NCI-H2107 treated with DMSO at 0.1 percent for 48 hours (cell line): Measurements from ENCODE around the gene CD58.

Experiments used
- DNase-seq: peaks from one replicate; lab custom pipeline; 2025; ENCODE audit not compliant: unreplicated experiment; lab: John Stamatoyannopoulos, UW

Gene CD58

DNA sequence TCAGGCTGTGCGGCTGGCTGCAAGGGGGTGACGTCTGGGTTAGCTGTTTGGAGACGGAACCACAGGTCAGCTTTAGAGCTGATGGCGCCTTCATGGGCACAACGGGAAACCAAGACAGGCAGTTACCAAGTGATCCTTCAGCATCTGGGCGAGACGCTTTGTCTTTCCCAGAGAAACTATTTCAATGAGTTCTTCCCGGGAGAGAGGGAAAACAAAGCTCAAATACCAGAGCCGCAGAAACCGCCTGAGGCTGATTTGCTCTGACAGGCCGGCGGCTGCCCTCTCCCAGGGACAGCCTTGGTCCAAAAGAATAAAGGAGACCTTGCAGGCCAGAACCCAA lies 76.5 kb downstream of the CD58 start:
- DNase-seq: no peak

DNA sequence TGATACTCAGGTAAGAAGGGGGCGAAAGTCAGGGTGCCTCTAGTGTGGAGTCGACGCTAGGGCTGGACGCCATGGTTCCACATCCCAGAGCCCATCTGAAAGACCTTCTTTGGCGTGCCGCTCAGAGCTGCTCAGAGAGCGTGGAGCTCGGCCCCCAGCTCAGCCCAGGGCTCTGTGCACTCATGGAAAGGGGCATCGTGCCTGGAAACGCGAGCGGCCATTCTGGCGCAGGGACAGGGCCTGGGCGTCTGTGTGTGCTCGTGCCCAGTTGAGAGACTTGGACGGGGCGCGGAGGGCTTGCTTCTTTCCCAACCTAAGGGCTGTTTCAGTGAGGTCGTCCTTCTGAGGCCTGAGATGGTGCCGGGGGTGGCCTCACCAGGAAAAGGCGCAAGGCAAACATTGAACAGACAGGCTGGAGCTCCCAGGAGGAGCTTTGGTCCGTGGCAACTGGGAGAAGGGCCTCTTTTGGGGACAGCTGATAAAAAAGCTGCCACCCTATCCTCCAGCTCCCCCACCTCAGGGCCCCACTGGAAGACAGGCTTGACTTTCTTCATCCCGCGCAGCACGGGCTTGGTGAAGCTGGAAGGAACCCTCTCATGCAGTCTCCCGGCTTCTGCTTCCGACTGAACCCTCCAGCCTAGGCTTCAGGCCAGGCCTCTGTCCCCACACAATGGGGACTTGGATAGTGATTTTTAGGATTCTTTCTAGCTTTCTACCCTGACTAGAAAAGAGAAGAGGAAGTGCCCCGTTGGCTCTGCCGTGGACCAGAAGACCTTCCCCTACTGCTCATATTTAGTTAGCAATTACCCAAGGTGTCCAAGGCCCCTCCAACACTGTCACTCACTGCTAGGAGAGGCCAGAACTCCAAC lies 77.1 kb downstream of the CD58 start:
- no peak for DNase-seq

DNA sequence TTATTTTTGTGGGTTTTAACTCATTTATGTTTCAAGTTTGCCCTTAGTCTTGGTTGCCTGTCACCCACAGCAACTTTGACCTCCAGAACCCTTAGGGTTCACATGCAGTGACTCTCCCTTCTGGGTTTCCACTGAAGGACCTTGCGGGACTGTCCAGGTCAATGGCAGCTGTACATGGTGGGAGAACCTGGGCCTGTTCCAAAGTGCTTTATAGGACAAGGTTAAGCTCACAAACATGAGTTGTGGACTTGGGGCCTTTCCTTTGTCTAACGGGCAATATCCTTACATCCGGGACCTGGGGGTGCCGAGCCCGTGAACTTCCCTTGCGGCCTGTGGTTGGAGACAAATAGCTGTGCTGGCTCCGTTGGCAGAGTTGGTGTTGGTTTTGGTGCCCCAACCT lies 77.8 kb downstream of the CD58 start:
- no peak for DNase-seq

DNA sequence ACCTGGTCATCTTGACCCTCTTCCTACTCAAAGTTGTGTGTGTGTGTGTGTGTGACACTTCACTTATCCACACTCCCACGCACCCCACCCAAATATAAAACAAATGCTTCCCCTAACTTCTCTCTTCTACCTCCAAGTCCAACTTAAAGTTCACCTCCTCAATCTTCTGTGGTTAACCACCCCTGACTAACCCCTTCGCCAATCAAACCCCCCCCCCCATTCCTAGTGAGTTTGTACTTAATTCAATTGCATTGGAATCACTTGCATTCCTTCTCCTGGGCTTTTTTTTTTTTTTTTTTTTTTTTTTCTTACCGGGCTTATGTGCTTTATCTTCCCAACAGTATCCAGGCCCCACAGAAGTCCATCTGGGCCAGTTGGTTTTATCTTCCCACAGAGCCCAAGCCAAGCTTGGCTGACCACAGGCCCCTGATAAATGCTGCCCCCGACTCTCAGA lies 78.4 kb downstream of the CD58 start:
- DNase-seq: no peak

DNA sequence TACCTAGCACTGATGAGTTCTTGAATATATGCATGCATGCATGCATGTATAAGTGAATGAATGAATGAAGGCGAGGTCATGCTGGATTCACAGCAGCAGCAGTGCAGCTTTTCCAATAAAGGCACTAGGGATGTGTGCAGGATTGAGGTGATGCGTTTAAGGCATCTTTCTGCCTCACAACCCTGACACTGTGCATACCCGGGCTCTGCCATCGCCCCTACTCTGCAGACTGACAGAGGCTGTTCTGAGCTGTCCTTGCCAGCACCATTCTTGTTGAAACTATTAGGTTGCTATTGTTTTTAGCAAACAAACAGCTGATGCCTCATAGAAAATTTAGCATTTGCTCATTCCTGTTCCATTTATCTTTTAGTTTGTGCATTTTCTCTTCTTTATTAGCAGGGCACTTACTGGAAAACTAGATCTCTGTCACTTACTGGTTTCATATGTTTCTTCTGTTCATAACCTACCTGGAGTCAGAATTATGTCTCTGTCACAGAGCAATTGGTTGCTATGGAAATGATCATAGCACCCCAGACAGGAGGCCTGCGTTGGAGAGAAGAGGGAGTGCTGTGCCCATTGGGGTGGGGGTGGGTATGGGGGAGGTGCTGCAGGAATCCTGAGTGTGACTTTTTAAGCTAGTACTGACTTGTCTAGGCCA lies 79.0 kb downstream of the CD58 start:
- DNase-seq: no peak

DNA sequence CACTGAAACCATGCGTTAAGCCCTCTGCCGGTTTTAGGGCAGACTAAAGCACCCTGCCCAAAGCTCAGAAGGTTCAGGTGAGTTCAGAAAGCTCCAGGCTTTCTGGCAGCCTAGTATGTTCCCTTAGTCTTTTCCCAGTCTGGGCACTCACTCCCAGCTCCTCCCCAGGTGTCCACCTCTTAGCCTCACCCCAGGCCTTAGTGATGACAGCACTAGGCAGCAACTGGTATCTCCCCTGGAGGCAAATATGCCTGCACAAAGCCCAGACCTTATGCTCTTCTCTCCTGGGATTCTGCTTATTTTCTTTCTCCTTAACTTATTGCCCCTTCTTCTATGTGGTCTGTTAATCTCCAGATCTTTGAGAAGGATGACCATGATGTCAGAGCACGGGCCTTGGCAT lies 80.2 kb downstream of the CD58 start:
- DNase-seq: no peak

DNA sequence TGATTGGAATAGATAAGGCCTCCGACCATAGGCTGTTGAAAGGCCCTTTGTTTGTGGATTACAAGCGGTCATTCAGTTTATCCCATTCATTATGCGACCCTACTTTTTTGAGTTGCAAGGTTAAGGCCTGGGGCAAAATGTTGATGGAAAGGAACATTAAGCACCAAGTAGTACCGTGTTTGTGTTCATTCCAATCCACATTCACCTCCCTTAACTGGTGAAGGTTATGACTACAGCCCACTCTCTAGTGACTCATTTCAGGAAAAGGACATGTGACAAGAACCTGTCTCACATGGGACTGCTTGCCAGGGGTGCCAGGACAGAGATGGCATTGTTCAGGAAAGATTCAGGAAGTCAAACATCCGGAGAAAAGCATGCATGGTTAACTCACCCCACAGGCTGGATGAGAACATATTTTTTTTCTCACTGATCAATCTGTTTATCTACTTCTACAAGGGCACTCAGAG lies 81.6 kb downstream of the CD58 start:
- DNase-seq: no peak

DNA sequence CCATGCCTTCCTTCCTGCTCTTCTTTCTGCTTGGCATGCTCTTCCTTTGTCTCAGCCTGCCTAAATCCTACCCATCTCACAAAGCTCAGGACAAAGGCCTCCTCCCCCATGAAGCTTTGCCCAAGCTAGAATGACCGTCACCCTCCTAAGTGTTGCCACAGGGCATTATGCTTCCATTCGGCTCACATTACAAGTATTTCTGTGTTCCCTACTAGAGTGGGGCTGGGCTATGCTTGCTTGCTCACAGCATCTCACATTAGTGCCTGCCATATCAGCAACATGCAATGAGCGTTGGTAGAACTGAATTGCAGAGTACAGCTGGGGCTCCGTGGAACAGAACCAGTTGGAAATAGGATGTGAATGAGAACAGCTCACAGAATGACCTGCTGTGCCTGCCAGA lies 82.8 kb downstream of the CD58 start:
- peak; percentile 87 for DNase-seq

DNA sequence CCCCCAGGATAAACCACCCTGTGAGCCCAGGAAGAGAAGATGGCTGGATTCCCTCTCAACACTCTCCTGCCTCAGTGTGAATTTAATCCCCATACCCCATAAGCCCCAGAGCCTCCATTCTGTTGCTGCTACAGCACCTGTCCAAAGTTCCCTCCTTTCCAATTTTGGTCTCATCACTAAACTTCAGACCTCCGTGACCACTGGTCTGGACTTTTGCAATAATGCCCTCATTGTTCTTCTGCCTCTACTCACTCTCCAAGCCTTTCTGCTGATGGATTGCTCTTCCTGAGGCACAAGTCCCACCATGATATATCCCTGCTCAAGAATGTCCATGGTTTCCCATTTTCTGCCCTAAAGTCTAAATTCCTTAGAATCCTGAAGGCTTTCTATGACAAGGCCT lies 83.2 kb downstream of the CD58 start:
- no peak for DNase-seq

DNA sequence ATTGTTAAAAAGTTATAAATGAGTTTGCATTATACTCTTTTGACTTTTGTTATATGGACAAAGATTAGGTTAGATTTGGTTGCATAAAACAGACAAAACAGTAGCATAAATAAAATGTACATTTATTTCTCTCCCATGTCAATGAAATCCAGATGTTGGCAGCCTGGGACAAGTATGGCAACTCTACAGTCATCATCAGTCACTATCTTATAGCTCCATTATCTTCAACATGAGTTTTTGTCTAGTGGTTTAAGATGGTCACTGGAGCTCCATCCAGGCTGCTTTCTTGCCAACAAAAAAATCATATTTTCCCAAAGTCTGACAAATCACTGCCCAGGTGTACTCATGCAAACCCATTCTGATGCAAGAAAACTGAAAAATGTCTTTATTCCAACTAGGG lies 83.8 kb downstream of the CD58 start:
- DNase-seq: no peak

DNA sequence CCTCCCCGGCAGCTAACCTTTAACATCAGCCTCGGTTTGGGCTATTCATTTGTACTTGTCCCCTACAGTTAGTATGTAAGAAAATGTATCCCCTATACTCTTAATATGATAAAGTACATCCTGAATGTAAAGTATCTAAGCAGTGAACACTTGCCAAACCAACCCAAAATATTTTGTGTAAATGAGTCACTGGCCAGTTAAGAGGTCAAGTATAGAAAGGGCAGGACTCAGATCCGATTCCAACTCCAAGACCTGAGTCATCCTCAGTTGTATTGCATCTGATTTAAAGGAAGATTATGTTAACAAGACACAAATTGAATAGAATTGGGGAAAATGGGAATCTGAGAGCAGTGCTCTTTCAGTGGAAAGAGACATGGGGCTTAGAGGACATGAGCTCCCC lies 84.4 kb downstream of the CD58 start:
- no peak for DNase-seq

DNA sequence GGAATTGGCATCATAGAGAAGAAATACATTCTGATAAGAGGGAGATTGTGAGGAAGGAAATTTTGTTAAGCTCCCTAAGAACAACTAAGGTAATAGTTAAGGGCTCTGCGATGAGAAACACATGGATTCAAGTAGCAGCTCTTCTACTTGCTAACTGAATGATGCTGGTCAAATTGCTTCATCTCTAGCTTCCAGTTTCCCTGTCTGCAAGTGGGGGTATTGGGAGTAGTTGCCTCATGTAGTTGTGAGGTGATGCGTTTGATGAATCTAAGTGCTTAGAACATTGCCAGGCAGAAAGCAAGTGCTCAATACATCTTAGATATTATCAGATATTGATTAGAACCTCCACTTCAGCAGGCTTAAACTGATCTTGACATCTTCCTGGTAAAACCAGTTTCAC lies 84.8 kb downstream of the CD58 start:
- no peak for DNase-seq

DNA sequence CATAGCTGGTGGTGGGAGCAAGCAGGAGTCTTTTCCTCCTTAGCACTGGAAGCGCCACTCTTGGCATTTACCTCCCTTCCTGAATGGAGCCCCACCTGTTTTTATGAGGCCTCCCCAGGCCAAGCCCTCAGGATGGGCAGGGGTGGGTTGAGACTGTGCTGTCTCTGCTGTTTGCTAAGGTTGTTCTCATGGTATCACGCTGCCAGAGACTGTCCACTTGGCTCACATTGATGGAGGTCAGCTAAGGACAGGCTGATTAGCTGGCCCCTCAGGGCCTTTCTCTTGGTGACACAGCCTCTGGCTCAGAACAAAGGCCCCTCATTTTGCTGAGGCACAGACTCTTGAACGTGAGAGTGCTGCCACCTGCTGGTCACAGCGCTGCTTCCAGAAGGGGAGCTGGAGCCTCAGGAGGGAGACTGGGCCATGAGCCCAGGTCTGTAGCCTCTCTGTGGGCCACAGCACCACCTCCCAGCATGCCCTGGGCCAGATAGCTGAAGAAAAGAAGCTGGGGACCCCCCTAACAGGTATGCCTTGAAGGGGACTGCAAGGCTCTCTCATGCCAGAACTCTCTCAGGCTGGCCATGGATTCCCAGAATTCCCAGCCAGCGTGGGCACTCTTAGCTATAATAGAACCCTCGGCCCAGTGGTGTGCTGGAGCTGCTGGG lies 85.6 kb downstream of the CD58 start:
- DNase-seq: peak; percentile 71

DNA sequence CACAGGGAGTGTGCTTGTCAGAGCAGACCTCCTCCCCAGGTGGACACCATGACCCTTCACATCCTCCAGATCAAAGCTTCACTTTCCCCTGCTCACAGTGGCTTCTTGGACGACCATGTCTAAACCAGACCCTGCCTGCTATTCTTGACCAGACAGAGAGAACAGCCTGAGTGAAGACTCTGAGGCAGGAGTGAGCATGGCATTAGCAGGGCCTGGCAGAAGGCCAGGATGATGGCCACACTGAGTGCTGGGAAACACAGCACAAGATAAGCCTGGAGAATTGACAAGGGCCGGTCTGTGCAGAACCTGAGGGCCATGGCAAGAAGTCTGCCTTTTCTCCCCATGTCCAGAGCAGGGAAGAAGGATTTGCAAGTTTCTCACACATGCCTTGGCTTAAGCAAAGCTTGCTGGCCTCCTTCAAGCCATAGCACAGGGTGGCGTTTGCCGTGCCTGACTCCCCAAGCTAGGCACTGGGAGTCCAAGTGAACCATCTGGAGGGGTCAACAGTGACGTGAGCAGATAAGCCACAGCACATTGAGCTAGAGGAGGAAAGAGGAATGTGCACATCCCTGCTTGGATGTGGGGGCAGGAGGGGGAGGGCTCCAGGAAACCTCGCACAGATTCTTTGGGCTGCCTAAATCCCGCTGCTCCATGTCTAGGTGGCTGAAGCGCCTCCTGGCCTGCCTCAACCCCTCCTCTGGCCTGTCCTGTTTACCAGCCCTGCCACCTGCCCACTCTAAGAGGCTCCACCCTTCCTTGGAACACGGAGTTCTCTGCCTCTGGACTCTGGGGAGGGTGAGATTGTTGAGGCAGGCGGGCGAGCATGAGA lies 87.1 kb downstream of the CD58 start:
- no peak for DNase-seq

DNA sequence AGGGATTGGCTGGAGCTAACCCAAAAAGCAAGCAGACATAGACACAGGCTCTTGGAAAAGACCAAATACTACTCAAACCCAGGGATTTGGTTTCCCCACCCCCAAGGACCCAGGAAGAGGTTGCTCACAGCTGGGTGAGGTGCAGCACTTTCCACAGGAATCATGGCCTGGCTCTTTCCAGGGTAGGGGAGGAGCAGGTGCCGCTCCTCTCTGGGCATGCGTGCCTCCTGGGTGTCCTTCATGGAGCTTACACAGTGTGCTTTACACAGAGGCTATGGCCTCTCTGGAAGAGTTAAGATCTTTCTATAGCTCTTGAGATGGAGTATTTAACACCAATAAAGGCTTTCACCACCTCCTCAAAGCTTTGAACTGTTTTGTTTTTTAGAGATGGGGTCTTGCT lies 88.3 kb downstream of the CD58 start:
- DNase-seq: no peak

DNA sequence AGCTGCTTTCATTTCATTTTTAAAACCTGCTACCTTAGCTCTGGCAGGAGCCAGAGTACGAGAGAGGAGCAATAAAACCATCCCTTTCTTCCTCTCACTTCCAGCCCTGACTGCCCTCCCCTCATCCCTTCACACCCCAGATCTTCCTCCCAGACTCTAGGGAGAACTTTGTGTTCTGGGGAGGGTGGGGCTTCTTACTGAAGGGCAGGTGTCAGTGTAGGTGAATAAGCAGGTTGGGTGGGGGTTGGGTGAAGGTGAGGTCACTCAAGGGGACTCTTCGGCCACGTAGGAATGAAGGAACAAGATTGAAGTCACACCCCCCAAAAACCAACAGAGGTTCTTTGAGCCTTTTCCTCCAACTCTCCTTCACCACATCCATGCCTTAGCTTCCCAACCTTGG lies 88.9 kb downstream of the CD58 start:
- no peak for DNase-seq

DNA sequence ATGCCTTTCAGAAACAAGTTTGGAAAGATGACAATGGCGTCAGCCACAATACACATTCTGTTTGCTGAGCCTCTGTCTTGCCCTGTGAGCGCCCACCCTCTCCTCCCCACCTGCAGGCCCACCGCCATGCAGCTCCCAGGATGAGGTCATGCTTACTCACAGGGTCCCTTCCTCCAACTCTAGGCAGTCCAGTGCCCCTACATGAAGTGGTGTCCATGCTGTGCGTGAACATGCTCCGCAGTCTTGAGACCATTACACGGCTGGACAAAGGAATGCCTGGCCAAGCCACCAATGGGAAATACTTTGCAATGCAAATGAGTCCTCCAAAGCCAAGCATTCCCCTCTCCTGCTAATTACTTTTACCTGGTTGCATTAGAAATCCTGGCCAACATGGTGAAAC lies 92.2 kb downstream of the CD58 start:
- DNase-seq: no peak

DNA sequence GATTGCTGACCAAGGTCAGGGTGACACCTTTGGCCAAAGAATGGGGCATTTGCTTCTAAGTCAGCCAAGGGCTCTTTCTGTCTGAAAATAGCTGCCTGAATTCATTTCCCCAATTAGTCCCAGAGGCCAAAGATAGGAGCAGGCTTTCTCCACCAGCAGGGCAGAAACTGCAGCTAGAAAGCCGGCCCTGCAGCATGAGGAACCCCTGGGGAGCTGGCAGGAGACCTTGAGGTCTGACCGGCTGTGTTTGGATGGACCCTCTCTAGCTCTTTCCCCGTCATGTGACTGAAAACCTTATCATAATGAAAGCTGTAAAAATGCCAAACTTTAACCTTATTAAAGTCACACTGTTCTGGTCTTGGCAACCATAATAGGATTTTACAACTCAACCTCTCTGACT lies 93.4 kb downstream of the CD58 start:
- DNase-seq: no peak

DNA sequence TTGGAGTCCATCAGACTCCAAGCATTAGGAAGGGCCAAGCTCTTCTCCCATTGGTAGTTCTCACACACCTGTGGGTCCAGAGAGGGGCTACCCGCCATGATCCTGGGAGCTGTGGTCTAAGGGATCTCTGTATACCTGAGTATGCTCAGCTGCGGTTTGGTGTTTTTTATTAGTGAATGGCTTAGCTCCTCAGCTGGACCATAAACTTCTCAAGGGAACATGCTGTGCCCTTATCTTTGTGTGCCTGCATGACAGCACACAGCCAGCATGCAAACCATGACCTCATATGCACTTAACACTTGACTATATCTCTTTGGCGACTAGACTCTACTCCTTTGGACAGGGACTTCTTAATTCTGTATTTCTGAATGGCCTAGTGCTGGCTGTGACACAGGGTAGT lies 94.5 kb downstream of the CD58 start:
- no peak for DNase-seq

DNA sequence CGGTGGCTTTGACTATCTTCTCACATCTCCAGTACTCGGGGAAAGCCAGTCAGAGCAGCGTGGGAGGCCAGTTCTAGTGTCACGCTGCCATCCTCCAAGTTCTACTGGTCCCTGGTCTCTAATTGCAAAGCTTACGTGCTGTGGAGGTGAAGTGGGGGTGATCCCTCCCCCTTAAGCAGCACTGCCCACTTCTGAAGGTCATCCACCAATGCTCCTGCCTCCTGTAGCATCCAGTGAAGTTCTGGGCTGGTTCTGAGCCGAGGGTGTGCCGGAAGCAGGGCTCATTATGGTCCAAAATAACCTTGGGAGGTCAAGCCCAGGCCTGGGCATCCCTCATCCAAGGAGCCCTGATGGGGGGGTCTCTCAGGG lies 95.0 kb downstream of the CD58 start:
- no peak for DNase-seq
